Liver (tissue), 9 donors: ENCODE data around the gene PPP2R2C. TPM values are rescaled to one million over a fixed set of nuclear protein-coding genes. Genes with fewer than 3 reads are reported as not detected.

Source experiments
- DNase-seq: peaks from one replicate; pipeline ENCODE4 v3.0.0-alpha.2; 2017; ENCODE audit warnings: low spot score
- H3K27ac ChIP-seq, 2 donors: one replicate each; pipeline ENCODE4 v1.7.0; 2013; ENCODE audit warnings: inconsistent platforms in 2 of 2, low read length in 2 of 2, control low read depth in 1 of 2, low read depth in 1 of 2, mild to moderate bottlenecking in 1 of 2
- H3K27me3 ChIP-seq, 4 donors: one replicate each; pipeline versions ENCODE4 v1.6.1 to v1.7.0; 2013; ENCODE audit warnings: low read length in 3 of 4, inconsistent platforms in 1 of 4, mild to moderate bottlenecking in 1 of 4, moderate library complexity in 1 of 4; ENCODE audit not compliant: control insufficient read depth in 4 of 4, insufficient read depth in 4 of 4
- H3K36me3 ChIP-seq, 4 donors: one replicate each; pipeline versions ENCODE4 v1.6.1 to v1.7.0; 2013; ENCODE audit warnings: low read length in 3 of 4, mild to moderate bottlenecking in 3 of 4, low read depth in 1 of 4, moderate library complexity in 1 of 4; ENCODE audit not compliant: control insufficient read depth in 4 of 4, insufficient read depth in 3 of 4
- H3K4me1 ChIP-seq, 4 donors: one replicate each; pipeline versions ENCODE4 v1.6.1 to v1.7.0; 2013; ENCODE audit warnings: low read length in 3 of 4, mild to moderate bottlenecking in 3 of 4, moderate library complexity in 1 of 4; ENCODE audit not compliant: control insufficient read depth in 4 of 4, insufficient read depth in 4 of 4
- H3K4me3 ChIP-seq, 3 donors: one replicate each; pipeline versions ENCODE4 v1.6.1 to v1.7.0; 2013; ENCODE audit warnings: low read length in 3 of 3, control low read depth in 1 of 3, low read depth in 1 of 3, mild to moderate bottlenecking in 1 of 3
- H3K9ac ChIP-seq, 2 donors: one replicate each; pipeline ENCODE4 v1.7.0; 2013; ENCODE audit warnings: low read length in 2 of 2, mild to moderate bottlenecking in 2 of 2, moderate library complexity in 2 of 2, control low read depth in 1 of 2, low read depth in 1 of 2
- H3K9me3 ChIP-seq, 4 donors: one replicate each; pipeline versions ENCODE4 v1.6.1 to v1.7.0; 2013; ENCODE audit warnings: low read length in 3 of 4; ENCODE audit not compliant: control insufficient read depth in 4 of 4
- EGR1 ChIP-seq, 2 donors: IDR thresholded peaks; 2 replicates each; pipeline ENCODE4 v1.6.1; 2016 to 2018; ENCODE audit warnings: antibody characterized with exemption in 2 of 2, low read depth in 2 of 2
- FOXA1 ChIP-seq: IDR thresholded peaks from 2 replicates; pipeline ENCODE4 v1.6.1; 2016; ENCODE audit warnings: antibody characterized with exemption
- FOXA2 ChIP-seq: IDR thresholded peaks from 2 replicates; pipeline ENCODE4 v1.6.1; 2016; ENCODE audit warnings: antibody characterized with exemption
- GABPA ChIP-seq, 2 donors: IDR thresholded peaks in 1 of 2; conservative IDR thresholded peaks in 1 of 2; 2 replicates each; pipeline ENCODE4 v1.6.1; 2016; ENCODE audit warnings: antibody characterized with exemption in 2 of 2, mild to moderate bottlenecking in 1 of 2, moderate library complexity in 1 of 2
- HNF4A ChIP-seq, 2 donors: conservative IDR thresholded peaks; 2 replicates each; pipeline ENCODE4 v1.6.1; 2016; ENCODE audit warnings: antibody characterized with exemption in 2 of 2, mild to moderate bottlenecking in 2 of 2
- HNF4G ChIP-seq: IDR thresholded peaks from 2 replicates; pipeline ENCODE4 v1.6.1; 2016; ENCODE audit warnings: antibody characterized with exemption
- JUND ChIP-seq, 2 donors: IDR thresholded peaks; 2 replicates each; pipeline ENCODE4 v1.6.1; 2016; ENCODE audit warnings: antibody characterized with exemption in 2 of 2
- NR2F2 ChIP-seq: IDR thresholded peaks from 2 replicates; pipeline ENCODE4 v1.6.1; 2016; ENCODE audit warnings: antibody characterized with exemption
- RAD21 ChIP-seq, 2 donors: IDR thresholded peaks; 2 replicates each; pipeline ENCODE4 v1.6.1; 2016; ENCODE audit warnings: antibody characterized with exemption in 2 of 2, mild to moderate bottlenecking in 2 of 2
- RXRA ChIP-seq, 2 donors: IDR thresholded peaks; 2 replicates each; pipeline ENCODE4 v1.6.1; 2017 to 2018; ENCODE audit warnings: antibody characterized with exemption in 2 of 2, mild to moderate bottlenecking in 1 of 2
- SP1 ChIP-seq: IDR thresholded peaks from 2 replicates; pipeline ENCODE4 v1.6.1; 2018; ENCODE audit warnings: antibody characterized with exemption, mild to moderate bottlenecking
- TAF1 ChIP-seq: conservative IDR thresholded peaks from 2 replicates; pipeline ENCODE4 v1.6.1; 2016; ENCODE audit warnings: antibody characterized with exemption, mild to moderate bottlenecking
- YY1 ChIP-seq: IDR thresholded peaks from 2 replicates; pipeline ENCODE4 v1.6.1; 2016; ENCODE audit warnings: antibody characterized with exemption, mild to moderate bottlenecking
- WGBS: extraction: QIAGEN DNeasy Blood & Tissue Kit; methylation state at CpG from one replicate; pipeline ENCODE4 v1.1.7; 2013; 5-methylcytosine and 5-hydroxymethylcytosine counted together
- polyA plus RNA-seq, 2 donors: library from polyadenylated mRNA; stranded (reverse) in 1 of 2; unstranded in 1 of 2; fragments of 200-250 nt in 1 of 2; fragments of >200 nt in 1 of 2; fragmentation: Nextera tagmentation in 1 of 2; extraction: Ambion mirVana in 1 of 2; gene quantifications; one replicate each; pipeline versions ENCODE4 v1.2.1 to v1.2.3, GENCODE V29; 2013 to 2015
- total RNA-seq, 2 donors: library from RNA; depleted of rRNA; stranded (reverse); fragments of >200 nt; gene quantifications; one replicate each; pipeline ENCODE4 v1.2.3, GENCODE V29; 2014
- TF ChIP-seq, protein P1 (sequence below): IDR thresholded peaks from 2 replicates; pipeline ENCODE4 v1.6.1; 2016; ENCODE audit warnings: antibody characterized with exemption
- TF ChIP-seq, protein P2 (sequence below): IDR thresholded peaks from 2 replicates; pipeline ENCODE4 v1.6.1; 2016; ENCODE audit warnings: antibody characterized with exemption
- TF ChIP-seq, protein P3 (sequence below): IDR thresholded peaks from 2 replicates; pipeline ENCODE4 v1.6.1; 2016; ENCODE audit warnings: antibody characterized with exemption, mild to moderate bottlenecking
- TF ChIP-seq, protein P4 (sequence below): IDR thresholded peaks from 2 replicates; pipeline ENCODE4 v1.6.1; 2016; ENCODE audit warnings: antibody characterized with exemption
- donor health status: healthy.
- donor health status: healthy.
- donor health status: healthy.
- donor health status: healthy.
- donor health status: healthy.

The PPP2R2C gene
- total and polyA plus RNA-seq, 4 donors, result under 0.01 to 0.01 TPM; not detected in 2

DNA sequence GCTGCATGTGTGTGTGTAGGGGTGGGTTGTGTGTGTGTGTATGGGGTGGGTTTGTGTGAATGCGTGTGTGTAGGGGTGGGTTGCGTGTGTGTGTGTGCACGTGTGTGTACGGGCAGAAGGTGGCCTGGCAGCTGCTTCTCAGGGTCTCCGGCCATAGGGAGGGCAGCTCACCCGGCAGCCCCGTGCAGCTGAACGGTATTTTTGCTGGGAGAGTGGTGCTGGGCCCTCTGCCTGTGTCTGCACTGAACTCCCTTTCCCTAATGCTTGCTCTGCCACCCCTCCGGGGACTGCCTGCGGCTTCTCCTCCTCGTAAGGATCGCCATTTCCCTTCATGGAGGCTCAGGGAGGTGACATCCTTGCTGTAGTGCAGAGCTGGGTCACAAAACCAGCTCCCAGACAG lies 172.5 kb downstream of the PPP2R2C start (continued):
- TF ChIP-seq, protein P1, sequence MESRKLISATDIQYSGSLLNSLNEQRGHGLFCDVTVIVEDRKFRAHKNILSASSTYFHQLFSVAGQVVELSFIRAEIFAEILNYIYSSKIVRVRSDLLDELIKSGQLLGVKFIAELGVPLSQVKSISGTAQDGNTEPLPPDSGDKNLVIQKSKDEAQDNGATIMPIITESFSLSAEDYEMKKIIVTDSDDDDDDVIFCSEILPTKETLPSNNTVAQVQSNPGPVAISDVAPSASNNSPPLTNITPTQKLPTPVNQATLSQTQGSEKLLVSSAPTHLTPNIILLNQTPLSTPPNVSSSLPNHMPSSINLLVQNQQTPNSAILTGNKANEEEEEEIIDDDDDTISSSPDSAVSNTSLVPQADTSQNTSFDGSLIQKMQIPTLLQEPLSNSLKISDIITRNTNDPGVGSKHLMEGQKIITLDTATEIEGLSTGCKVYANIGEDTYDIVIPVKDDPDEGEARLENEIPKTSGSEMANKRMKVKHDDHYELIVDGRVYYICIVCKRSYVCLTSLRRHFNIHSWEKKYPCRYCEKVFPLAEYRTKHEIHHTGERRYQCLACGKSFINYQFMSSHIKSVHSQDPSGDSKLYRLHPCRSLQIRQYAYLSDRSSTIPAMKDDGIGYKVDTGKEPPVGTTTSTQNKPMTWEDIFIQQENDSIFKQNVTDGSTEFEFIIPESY, result no peak
- TF ChIP-seq TAF1 (no peak), FOXA2 (no peak), HNF4A (conservative IDR thresholded peaks at IDR 0.05) (no peak), YY1 (no peak), FOXA1 (no peak), EGR1 (IDR thresholded peaks at IDR 0.05; ENCODE audit: low read depth in 2 of 2) (no peak), JUND (IDR thresholded peaks at IDR 0.05) (no peak), RAD21 (IDR thresholded peaks at IDR 0.05) (no peak)
- TF ChIP-seq, protein P2, sequence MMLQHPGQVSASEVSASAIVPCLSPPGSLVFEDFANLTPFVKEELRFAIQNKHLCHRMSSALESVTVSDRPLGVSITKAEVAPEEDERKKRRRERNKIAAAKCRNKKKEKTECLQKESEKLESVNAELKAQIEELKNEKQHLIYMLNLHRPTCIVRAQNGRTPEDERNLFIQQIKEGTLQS, result no peak

DNA sequence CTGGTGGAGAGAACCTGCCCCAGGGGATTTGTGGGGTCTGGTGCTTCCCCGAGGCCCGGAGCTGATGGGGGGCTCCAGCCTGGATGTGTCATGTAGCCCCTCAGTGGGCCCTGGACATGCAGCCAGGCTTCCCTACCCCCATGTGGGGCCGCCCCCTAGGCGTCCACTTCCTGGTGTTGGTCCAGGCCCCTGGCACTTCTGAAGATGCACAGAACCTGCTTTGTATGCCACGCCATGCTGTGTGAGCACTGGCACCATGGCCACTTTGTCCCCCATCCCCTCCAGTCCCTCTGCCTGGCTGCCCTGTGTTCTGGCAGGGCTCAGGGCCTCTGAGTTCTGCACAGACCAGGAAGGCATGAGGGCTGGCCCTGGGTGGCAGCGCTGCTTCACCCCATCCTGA lies 173.6 kb downstream of the PPP2R2C start:
- 95% methylated on average over 6 of the region's 6 CpGs for WGBS
- Histone ChIP-seq H3K4me1 (no peaks in the 10 kb centered on the region), H3K27me3 (no peaks in the 10 kb centered on the region), H3K36me3 (peaks cover 5 to 60% (median 6%) of the 10 kb centered on the region in 4 donors), H3K4me3 (no peak overlapping the region), H3K9me3 (no peaks in the 10 kb centered on the region), H3K9ac (no peak overlapping the region), H3K27ac (no peak overlapping the region)
- TF ChIP-seq, protein P1, result no peak
- no peak for TF ChIP-seq RAD21 (IDR thresholded peaks at IDR 0.05)
- no peak for TF ChIP-seq YY1
- TF ChIP-seq, protein P2, result no peak
- no peak for TF ChIP-seq HNF4G
- no peak for TF ChIP-seq EGR1 (IDR thresholded peaks at IDR 0.05; ENCODE audit: low read depth in 2 of 2)
- TF ChIP-seq SP1, result no peak
- TF ChIP-seq RXRA (IDR thresholded peaks at IDR 0.05), result no peak
- no peak for TF ChIP-seq NR2F2
- no peak for TF ChIP-seq JUND (IDR thresholded peaks at IDR 0.05)
- TF ChIP-seq TAF1, result no peak
- TF ChIP-seq FOXA1, result no peak
- TF ChIP-seq, protein P3, sequence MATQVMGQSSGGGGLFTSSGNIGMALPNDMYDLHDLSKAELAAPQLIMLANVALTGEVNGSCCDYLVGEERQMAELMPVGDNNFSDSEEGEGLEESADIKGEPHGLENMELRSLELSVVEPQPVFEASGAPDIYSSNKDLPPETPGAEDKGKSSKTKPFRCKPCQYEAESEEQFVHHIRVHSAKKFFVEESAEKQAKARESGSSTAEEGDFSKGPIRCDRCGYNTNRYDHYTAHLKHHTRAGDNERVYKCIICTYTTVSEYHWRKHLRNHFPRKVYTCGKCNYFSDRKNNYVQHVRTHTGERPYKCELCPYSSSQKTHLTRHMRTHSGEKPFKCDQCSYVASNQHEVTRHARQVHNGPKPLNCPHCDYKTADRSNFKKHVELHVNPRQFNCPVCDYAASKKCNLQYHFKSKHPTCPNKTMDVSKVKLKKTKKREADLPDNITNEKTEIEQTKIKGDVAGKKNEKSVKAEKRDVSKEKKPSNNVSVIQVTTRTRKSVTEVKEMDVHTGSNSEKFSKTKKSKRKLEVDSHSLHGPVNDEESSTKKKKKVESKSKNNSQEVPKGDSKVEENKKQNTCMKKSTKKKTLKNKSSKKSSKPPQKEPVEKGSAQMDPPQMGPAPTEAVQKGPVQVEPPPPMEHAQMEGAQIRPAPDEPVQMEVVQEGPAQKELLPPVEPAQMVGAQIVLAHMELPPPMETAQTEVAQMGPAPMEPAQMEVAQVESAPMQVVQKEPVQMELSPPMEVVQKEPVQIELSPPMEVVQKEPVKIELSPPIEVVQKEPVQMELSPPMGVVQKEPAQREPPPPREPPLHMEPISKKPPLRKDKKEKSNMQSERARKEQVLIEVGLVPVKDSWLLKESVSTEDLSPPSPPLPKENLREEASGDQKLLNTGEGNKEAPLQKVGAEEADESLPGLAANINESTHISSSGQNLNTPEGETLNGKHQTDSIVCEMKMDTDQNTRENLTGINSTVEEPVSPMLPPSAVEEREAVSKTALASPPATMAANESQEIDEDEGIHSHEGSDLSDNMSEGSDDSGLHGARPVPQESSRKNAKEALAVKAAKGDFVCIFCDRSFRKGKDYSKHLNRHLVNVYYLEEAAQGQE, result no peak
- TF ChIP-seq, protein P4, sequence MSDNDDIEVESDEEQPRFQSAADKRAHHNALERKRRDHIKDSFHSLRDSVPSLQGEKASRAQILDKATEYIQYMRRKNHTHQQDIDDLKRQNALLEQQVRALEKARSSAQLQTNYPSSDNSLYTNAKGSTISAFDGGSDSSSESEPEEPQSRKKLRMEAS, result no peak
- TF ChIP-seq FOXA2, result no peak
- no peak for TF ChIP-seq GABPA (IDR thresholded peaks at IDR 0.05 in 1 of 2, conservative IDR thresholded peaks at IDR 0.05 in 1 of 2)
- no peak for TF ChIP-seq HNF4A (conservative IDR thresholded peaks at IDR 0.05)
- no peak for DNase-seq
